Tibial artery (tissue), 4 donors: ENCODE measurements around the gene CDA.

ENCODE experiments used
- DNase-seq, 2 donors: peaks; one replicate each; pipeline ENCODE4 v3.0.0-alpha.2; 2019
- H3K27ac ChIP-seq, 2 donors: fragments of 200-600 bp; sonication (generic) in 1 of 2; 1 replicate in 1 of 2; 2 replicates in 1 of 2; pipeline ENCODE4 v1.5.1; 2018 to 2019; ENCODE audit warnings: mild to moderate bottlenecking in 1 of 2
- H3K27me3 ChIP-seq, 2 donors: fragments of 200-600 bp; sonication (generic) in 1 of 2; one replicate each; pipeline versions ENCODE4 v1.5.1 to v1.6.0; 2016 to 2019
- H3K36me3 ChIP-seq, 3 donors: fragments of 200-600 bp; sonication (generic) in 2 of 3; one replicate each; pipeline ENCODE4 v1.5.1; 2016 to 2019; ENCODE audit warnings: mild to moderate bottlenecking in 2 of 3
- H3K4me1 ChIP-seq, 4 donors: fragments of 200-600 bp; sonication (generic) in 2 of 4; 1 replicate in 3 of 4; 2 replicates in 1 of 4; pipeline ENCODE4 v1.5.1; 2016 to 2019
- H3K4me3 ChIP-seq, 2 donors: fragments of 200-600 bp; sonication (generic) in 1 of 2; 1 replicate in 1 of 2; 2 replicates in 1 of 2; pipeline ENCODE4 v1.5.1; 2018 to 2019; ENCODE audit warnings: mild to moderate bottlenecking in 2 of 2
- H3K9me3 ChIP-seq, 3 donors: fragments of 200-600 bp; sonication (generic) in 1 of 3; one replicate each; pipeline ENCODE4 v1.5.1; 2016 to 2019
- CTCF ChIP-seq, 2 experiments: fragments of 200-600 bp in 1 of 2; fragments of 450-650 bp in 1 of 2; IDR thresholded peaks; one replicate each; pipeline ENCODE4 v1.5.1; 2017 to 2019; ENCODE audit warnings: antibody characterized with exemption in 2 of 2, mild to moderate bottlenecking in 1 of 2, moderate library complexity in 1 of 2
- intact Hi-C: fragments of 100-400 bp; cut with DNase I; formaldehyde crosslinking; loops from one replicate; pipeline ENCODE4 v1.15.0; 2023; ENCODE audit warnings: low total_unique reads

CDA gene

GRCh38 chr1:20587661-20588053 lies 1.2 kb upstream of the CDA start:
- Histone ChIP-seq H3K9me3 (no peaks in the 10 kb centered on the region), H3K27me3 (peaks cover 0 to 55% of the 10 kb centered on the region in 2 donors), H3K4me1 (peaks cover 0 to 8% (median 4%) of the 10 kb centered on the region in 4 donors), H3K4me3 (no peak overlapping the region), H3K36me3 (no peaks in the 10 kb centered on the region), H3K27ac (no peak overlapping the region)
- intact Hi-C loops = no loop called here
- TF ChIP-seq CTCF (IDR thresholded peaks at IDR 0.05) = no peak
- DNase-seq = peak in 1 of 2 donors; percentile 63

GRCh38 chr1:20589331-20590278 lies 708 bp downstream of the CDA start:
- peak in 1 of 2 donors; percentile 58 for DNase-seq
- no peak overlapping the region for H3K27ac ChIP-seq
- H3K4me3 ChIP-seq = peak overlapping the region; percentile 17 to 29
- no peaks in the 10 kb centered on the region for H3K36me3 ChIP-seq
- H3K27me3 ChIP-seq = peaks cover 0 to 66% of the 10 kb centered on the region in 2 donors
- intact Hi-C loops = no loop called here
- no peak for TF ChIP-seq CTCF (IDR thresholded peaks at IDR 0.05)
- H3K4me1 ChIP-seq = peaks cover 0 to 8% (median 4%) of the 10 kb centered on the region in 4 donors
- H3K9me3 ChIP-seq = no peaks in the 10 kb centered on the region

GRCh38 chr1:20590306-20590777 lies 1.4 kb downstream of the CDA start:
- peaks cover 0 to 8% (median 4%) of the 10 kb centered on the region in 4 donors for H3K4me1 ChIP-seq
- TF ChIP-seq CTCF (IDR thresholded peaks at IDR 0.05) = no peak
- no peaks in the 10 kb centered on the region for H3K36me3 ChIP-seq
- no peak overlapping the region for H3K27ac ChIP-seq
- DNase-seq = peak in 1 of 2 donors; percentile 69
- H3K4me3 ChIP-seq = peak overlapping the region in 1 of 2 donors; percentile 29
- intact Hi-C loops = no loop called here
- H3K9me3 ChIP-seq = no peaks in the 10 kb centered on the region
- peaks cover 0 to 68% of the 10 kb centered on the region in 2 donors for H3K27me3 ChIP-seq

- no peak for DNase-seq
- TF ChIP-seq CTCF (IDR thresholded peaks at IDR 0.05) = no peak
- intact Hi-C loops = no loop called here
- Histone ChIP-seq H3K9me3 (no peaks in the 10 kb centered on the region), H3K4me3 (no peak overlapping the region), H3K27me3 (peaks cover 0 to 54% of the 10 kb centered on the region in 2 donors), H3K36me3 (no peaks in the 10 kb centered on the region), H3K27ac (no peak overlapping the region), H3K4me1 (peaks cover 0 to 7% (median 2%) of the 10 kb centered on the region in 4 donors)
Measured at GRCh38 chr1:20593756-20594155, 4.9 kb downstream of the CDA start.

- Histone ChIP-seq H3K27ac (no peak overlapping the region), H3K4me3 (no peak overlapping the region), H3K4me1 (peaks cover 0 to 3% (median 1%) of the 10 kb centered on the region in 4 donors), H3K27me3 (peaks cover 0 to 44% of the 10 kb centered on the region in 2 donors), H3K9me3 (no peaks in the 10 kb centered on the region), H3K36me3 (no peaks in the 10 kb centered on the region)
- intact Hi-C loops = no loop called here
- no peak for TF ChIP-seq CTCF (IDR thresholded peaks at IDR 0.05)
- DNase-seq = no peak
Measured at GRCh38 chr1:20594746-20595145, 5.8 kb downstream of the CDA start.
